Right atrium auricular region (tissue), 2 donors: ENCODE results near the gene NAV2. TPM values are rescaled to one million over a fixed set of nuclear protein-coding genes. Genes with fewer than 3 reads are reported as not detected.

Experiments used
- DNase-seq: peaks from one replicate; pipeline ENCODE4 v3.0.0-alpha.2; 2019; ENCODE audit warnings: low spot score
- H3K27ac ChIP-seq, 2 donors: fragments of 200-600 bp; sonication (generic); 1 replicate in 1 of 2; 2 replicates in 1 of 2; pipeline ENCODE4 v1.5.1; 2016 to 2019
- H3K27me3 ChIP-seq, 2 donors: fragments of 200-600 bp; sonication (generic); one replicate each; pipeline versions ENCODE4 v1.5.1 to v1.6.0; 2017 to 2019
- H3K36me3 ChIP-seq: fragments of 200-600 bp; sonication (generic); one replicate; pipeline ENCODE4 v1.5.1; 2016
- H3K4me1 ChIP-seq, 2 donors: fragments of 200-600 bp; sonication (generic); one replicate each; pipeline versions ENCODE4 v1.5.1 to v1.6.0; 2017 to 2019
- H3K4me3 ChIP-seq, 2 donors: fragments of 200-600 bp; sonication (generic); 1 replicate in 1 of 2; 2 replicates in 1 of 2; pipeline ENCODE4 v1.5.1; 2017 to 2019; ENCODE audit warnings: mild to moderate bottlenecking in 1 of 2, moderate library complexity in 1 of 2
- H3K9me3 ChIP-seq, 2 donors: fragments of 200-600 bp; sonication (generic); one replicate each; pipeline ENCODE4 v1.5.1; 2019
- total RNA-seq, 2 donors: library from RNA; depleted of rRNA; stranded (reverse); fragments of >200 nt; gene quantifications; one replicate each; pipeline ENCODE4 v1.1.0, GENCODE V29; 2016
- TF ChIP-seq, protein P1 (sequence below), 2 donors: fragments of 200-600 bp; sonication (generic); IDR thresholded peaks; one replicate each; pipeline ENCODE4 v1.5.1; 2019; ENCODE audit warnings: antibody characterized with exemption in 2 of 2

The NAV2 gene
- total RNA-seq, 2 donors from 2014 or later, result 11.4 to 19.2 TPM

DNA sequence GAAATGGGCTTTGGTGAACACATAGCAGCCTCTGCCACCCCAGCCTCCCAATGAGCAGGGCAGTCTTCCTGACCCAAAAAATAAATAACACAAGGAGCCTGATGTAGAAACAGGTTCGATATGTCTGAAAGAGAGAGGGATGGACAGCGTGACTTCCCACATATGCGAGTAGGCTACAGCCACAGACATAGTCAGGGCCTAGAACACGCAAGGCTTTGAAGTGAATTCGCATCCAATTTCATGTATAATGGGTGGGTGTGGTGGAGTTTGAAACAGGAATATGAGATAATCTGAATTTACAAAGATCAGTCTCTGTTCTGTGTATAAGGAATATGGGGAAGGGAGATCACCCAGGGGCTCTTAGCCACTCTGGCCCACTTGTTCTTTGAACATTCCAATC, 373.3 kb downstream of the NAV2 start:
- no peak for DNase-seq
- TF ChIP-seq, protein P1, sequence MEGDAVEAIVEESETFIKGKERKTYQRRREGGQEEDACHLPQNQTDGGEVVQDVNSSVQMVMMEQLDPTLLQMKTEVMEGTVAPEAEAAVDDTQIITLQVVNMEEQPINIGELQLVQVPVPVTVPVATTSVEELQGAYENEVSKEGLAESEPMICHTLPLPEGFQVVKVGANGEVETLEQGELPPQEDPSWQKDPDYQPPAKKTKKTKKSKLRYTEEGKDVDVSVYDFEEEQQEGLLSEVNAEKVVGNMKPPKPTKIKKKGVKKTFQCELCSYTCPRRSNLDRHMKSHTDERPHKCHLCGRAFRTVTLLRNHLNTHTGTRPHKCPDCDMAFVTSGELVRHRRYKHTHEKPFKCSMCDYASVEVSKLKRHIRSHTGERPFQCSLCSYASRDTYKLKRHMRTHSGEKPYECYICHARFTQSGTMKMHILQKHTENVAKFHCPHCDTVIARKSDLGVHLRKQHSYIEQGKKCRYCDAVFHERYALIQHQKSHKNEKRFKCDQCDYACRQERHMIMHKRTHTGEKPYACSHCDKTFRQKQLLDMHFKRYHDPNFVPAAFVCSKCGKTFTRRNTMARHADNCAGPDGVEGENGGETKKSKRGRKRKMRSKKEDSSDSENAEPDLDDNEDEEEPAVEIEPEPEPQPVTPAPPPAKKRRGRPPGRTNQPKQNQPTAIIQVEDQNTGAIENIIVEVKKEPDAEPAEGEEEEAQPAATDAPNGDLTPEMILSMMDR (IDR thresholded peaks at IDR 0.05), result no peak
- peaks cover 0 to 18% of the 10 kb centered on the region in 2 donors for H3K4me1 ChIP-seq
- H3K27me3 ChIP-seq, result no peaks in the 10 kb centered on the region
- no peak overlapping the region for H3K27ac ChIP-seq
- peaks cover 44% of the 10 kb centered on the region for H3K36me3 ChIP-seq
- no peak overlapping the region for H3K4me3 ChIP-seq
- no peaks in the 10 kb centered on the region for H3K9me3 ChIP-seq

DNA sequence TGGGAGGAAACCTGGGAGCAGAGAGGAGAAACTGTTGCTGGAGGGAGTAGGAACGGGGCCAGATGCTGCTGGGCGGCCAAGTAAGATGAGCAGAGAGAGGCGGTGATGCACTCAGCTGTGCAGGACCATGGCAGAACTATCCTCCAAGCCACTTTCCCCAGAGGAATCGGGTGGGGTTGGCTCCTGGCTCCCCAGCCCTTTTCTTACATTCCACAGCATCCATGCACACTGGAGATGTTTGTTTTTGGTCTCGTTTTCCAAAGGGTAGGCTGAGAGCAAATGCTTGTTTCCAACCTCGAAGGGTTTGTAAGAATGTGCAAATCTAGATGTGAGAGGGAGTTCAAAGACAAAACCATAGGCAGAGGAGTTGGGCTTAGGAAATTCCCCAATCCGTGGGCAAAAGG, 374.5 kb downstream of the NAV2 start:
- Histone ChIP-seq H3K27ac (no peak overlapping the region), H3K4me3 (no peak overlapping the region), H3K4me1 (peaks cover 0 to 18% of the 10 kb centered on the region in 2 donors), H3K9me3 (no peaks in the 10 kb centered on the region), H3K27me3 (no peaks in the 10 kb centered on the region), H3K36me3 (peaks cover 50% of the 10 kb centered on the region)
- DNase-seq, result no peak
- TF ChIP-seq, protein P1 (IDR thresholded peaks at IDR 0.05), result no peak

DNA sequence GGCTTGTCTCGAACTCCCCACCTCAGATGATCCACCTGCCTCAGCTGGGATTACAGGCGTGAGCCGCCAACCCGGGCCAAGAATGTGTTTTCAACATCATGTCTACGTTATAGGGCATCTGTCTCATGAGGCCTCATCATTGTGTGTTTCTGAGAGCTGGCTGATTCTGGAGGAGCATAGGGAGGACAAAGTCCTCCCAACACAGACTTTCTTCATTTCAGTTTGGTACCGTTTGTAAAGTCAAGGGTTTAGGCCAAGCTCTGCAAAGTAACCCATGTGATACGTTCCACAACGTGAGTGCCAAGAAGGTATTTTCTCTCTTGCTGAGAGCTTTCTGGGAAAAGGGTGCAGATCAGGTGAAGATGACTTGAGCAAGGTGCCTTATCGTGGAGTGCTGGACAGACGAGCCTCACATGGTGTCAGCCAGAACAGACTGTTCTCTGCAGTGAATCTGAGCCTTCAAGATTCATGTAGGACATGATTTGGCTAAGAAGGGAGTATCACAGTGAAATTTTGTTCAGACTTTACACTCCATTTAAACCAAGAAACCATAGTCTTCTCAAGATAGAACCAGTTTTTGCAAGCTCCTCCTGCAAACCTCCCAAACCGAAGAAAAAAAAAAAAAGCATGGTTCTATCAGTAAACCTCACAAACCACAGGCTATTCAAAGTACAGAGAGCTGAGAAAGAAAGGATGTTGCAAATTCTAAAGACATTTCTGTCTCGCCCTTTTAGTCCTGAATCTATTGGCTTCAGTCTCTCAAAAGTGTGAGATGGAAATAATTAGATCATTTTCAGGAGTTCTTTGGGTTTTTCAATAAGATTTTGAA, 376.0 kb downstream of the NAV2 start:
- H3K4me3 ChIP-seq, result no peak overlapping the region
- DNase-seq, result no peak
- peaks cover 0 to 18% of the 10 kb centered on the region in 2 donors for H3K4me1 ChIP-seq
- H3K9me3 ChIP-seq, result no peaks in the 10 kb centered on the region
- H3K36me3 ChIP-seq, result peaks cover 50% of the 10 kb centered on the region
- H3K27me3 ChIP-seq, result no peaks in the 10 kb centered on the region
- H3K27ac ChIP-seq, result no peak overlapping the region
- TF ChIP-seq, protein P1 (IDR thresholded peaks at IDR 0.05), result no peak

DNA sequence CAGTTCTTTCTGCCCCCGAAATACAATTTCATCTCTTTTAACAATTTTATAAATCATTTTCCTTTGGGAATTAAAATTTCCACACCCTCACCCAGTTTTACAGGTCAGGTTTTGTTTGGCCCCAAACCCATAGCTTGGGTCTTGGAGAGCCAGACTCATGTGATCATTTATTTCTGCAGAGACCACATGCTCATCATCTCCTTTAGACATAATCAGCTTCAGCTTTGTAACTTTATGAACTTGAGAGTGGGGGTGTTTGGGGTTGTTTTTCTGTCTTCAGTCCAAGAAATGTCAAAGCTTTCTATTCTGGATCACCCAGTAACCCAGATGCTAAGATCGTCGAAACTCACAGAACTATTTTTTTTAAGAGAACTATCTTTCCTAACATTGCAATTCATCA, 376.7 kb downstream of the NAV2 start:
- Histone ChIP-seq H3K4me3 (no peak overlapping the region), H3K36me3 (peaks cover 46% of the 10 kb centered on the region), H3K27ac (peak overlapping the region in 1 of 2 donors; percentile 45), H3K27me3 (no peaks in the 10 kb centered on the region), H3K4me1 (peaks cover 0 to 18% of the 10 kb centered on the region in 2 donors), H3K9me3 (no peaks in the 10 kb centered on the region)
- no peak for DNase-seq
- TF ChIP-seq, protein P1 (IDR thresholded peaks at IDR 0.05), result no peak

DNA sequence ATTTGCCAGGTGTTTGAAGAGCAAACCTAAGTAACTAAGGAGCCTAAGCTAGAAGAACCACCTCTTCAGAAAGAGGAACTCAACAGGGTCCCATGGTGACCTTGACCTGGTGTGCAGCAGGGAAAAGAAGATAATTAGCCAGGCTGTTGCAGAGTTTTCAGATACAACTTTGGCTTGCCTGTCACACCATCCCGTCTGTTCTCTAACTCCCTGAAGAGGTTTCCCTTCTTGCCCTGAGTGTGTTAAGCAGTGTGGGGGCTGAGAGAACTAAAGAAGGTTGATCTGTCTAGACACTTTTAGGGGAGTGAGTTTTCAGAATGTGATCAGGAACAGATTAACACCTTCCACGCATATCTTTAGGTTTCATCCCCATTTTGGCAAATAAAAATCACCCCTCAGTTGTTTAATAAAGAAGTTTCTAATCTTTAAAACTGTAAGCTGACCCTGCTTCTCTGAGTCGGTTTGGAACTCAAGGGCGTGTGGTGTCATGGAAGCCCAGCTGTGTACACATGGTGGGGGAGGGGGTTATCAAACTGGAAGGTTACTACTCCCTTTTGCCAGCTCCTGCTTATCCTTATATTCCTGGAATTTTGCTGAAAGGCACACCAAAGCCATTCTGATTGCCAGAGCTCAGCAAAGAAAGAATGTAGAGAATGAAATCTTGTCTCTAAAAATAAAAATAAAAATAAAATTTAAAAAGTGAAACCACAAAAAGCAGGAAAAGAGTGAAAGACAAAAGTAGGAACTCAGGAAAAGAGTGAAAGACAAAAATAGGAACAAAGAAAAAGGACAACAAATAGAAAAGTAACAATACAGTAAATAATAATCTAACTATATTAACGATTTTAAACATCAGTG, 377.4 kb downstream of the NAV2 start:
- Histone ChIP-seq H3K27ac (peak overlapping the region in 1 of 2 donors; percentile 45), H3K36me3 (peaks cover 39% of the 10 kb centered on the region), H3K4me1 (peaks cover 0 to 18% of the 10 kb centered on the region in 2 donors), H3K4me3 (no peak overlapping the region), H3K27me3 (no peaks in the 10 kb centered on the region), H3K9me3 (no peaks in the 10 kb centered on the region)
- DNase-seq, result no peak
- TF ChIP-seq, protein P1 (IDR thresholded peaks at IDR 0.05), result no peak
